Right lobe of liver (tissue), 6 donors: Measurements from ENCODE around the gene MROH8. TPM values are rescaled to one million over a fixed set of nuclear protein-coding genes. Genes with fewer than 3 reads are reported as not detected.
"Not testable (repeated sequence)": the region's sequence is repeated elsewhere in the genome, so short reads cannot be mapped to it uniquely, and the experiment has no call there.

Experiments used
- ATAC-seq, 4 donors: fragments of 200-7000 bp; cut with Tn5 transposase; one replicate each; pipeline ENCODE4 v1.9.1; 2020; ENCODE audit warnings: mild to moderate bottlenecking in 4 of 4, moderate library complexity in 4 of 4
- DNase-seq, 3 donors: peaks; one replicate each; pipeline ENCODE4 v3.0.0-alpha.2; 2020
- H3K27ac ChIP-seq, 3 donors: fragments of 200-600 bp; one replicate each; pipeline ENCODE4 v1.8.0; 2022
- H3K27me3 ChIP-seq, 2 donors: fragments of 200-600 bp; one replicate each; pipeline ENCODE4 v1.8.0; 2022
- H3K36me3 ChIP-seq, 4 donors: fragments of 200-600 bp; sonication (generic) in 1 of 4; one replicate each; pipeline versions ENCODE4 v1.5.1 to v1.8.0; 2017 to 2022; ENCODE audit warnings: control low read depth in 1 of 4
- H3K4me1 ChIP-seq, 4 donors: fragments of 200-600 bp; sonication (generic) in 1 of 4; one replicate each; pipeline versions ENCODE4 v1.5.1 to v1.8.0; 2017 to 2022; ENCODE audit warnings: control low read depth in 1 of 4
- H3K4me3 ChIP-seq, 3 donors: fragments of 200-600 bp; one replicate each; pipeline ENCODE4 v1.8.0; 2022
- H3K9me3 ChIP-seq, 4 donors: fragments of 200-600 bp; sonication (generic) in 1 of 4; one replicate each; pipeline versions ENCODE4 v1.5.1 to v1.8.0; 2017 to 2022; ENCODE audit warnings: control low read depth in 1 of 4
- POLR2A ChIP-seq: fragments of 450-650 bp; IDR thresholded peaks from one replicate; pipeline ENCODE4 v1.6.1; 2017; ENCODE audit warnings: antibody characterized with exemption, mild to moderate bottlenecking
- WGBS: methylation state at CpG from one replicate; pipeline ENCODE4 v1.1.6; 2018; ENCODE audit warnings: low coverage, low lambda C conversion rate; ENCODE audit not compliant: insufficient coverage; ENCODE audit errors: missing lambda C conversion rate; 5-methylcytosine and 5-hydroxymethylcytosine counted together
- intact Hi-C, 2 donors: fragments of 100-400 bp; cut with DNase I; formaldehyde crosslinking; loops; one replicate each; pipeline versions ENCODE4 v1.11.2 to v1.14.1; 2022
- total RNA-seq, 6 experiments: library from RNA; depleted of rRNA in 2 of 6; stranded (reverse); fragments of >200 nt in 2 of 6; fragmentation: NEBNext Ultra II Directional in 3 of 6; extraction: Animal tissue kit (Norgen Biotek cat#: 25700) in 3 of 6; gene quantifications; one replicate each; pipeline versions ENCODE4 v1.1.0 to v1.2.4, GENCODE V29; 2016 to 2023
- TF ChIP-seq, protein P1 (sequence below), 4 donors: fragments of 200-600 bp in 3 of 4; fragments of 450-650 bp in 1 of 4; IDR thresholded peaks; one replicate each; pipeline versions ENCODE4 v1.5.1 to v1.8.0; 2016 to 2022; ENCODE audit warnings: antibody characterized with exemption in 4 of 4, mild to moderate bottlenecking in 2 of 4
- donor health status: DM: no; HTN: yes; CAD: no.
- donor health status: DM: no; HTN: no; CAD: no.
- donor health status: DM: no; HTN: no; CAD: no.
- donor health status: DM: no; HTN: yes; CAD: no.
- donor health status: DM: no; HTN: yes; CAD: no.

Gene MROH8
- total RNA-seq, 6 experiments from 2014 or later, result 1.1 to 5.2 (median 2.2) TPM

DNA sequence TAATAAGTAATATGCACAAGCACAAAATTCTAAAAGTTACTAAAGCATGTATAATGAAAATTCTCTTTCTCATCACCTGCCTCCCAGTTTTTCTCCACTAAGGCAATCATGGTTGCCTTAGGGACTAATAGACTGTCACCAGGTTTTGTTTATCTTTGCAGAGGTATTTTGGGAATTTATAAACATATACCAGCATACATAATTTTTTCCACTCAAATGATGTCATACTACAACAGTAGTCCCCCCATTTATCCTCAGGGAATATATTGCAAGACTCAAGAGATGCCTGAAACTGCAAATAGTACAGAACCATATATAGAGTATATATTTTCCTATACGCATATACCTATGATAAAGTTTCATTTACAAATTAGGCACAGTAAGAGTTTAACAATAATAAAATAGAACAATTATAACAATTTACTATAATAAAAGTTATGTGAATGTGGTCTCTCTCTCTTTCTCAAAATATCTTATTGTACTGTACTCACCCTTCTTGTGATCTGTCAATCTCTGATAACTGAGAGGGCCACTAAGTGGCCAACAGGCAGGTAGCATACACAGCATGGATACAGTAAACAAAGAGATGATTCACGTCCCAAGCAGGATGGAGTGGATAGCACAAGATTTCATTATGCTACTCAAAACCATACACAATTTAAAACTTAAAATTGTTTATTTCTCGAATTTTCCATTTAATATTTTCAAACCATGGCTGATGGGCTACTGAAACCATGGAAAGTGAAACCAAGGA is 103.2 kb downstream of the MROH8 start:
- no peaks in the 10 kb centered on the region for H3K9me3 ChIP-seq
- TF ChIP-seq, protein P1, sequence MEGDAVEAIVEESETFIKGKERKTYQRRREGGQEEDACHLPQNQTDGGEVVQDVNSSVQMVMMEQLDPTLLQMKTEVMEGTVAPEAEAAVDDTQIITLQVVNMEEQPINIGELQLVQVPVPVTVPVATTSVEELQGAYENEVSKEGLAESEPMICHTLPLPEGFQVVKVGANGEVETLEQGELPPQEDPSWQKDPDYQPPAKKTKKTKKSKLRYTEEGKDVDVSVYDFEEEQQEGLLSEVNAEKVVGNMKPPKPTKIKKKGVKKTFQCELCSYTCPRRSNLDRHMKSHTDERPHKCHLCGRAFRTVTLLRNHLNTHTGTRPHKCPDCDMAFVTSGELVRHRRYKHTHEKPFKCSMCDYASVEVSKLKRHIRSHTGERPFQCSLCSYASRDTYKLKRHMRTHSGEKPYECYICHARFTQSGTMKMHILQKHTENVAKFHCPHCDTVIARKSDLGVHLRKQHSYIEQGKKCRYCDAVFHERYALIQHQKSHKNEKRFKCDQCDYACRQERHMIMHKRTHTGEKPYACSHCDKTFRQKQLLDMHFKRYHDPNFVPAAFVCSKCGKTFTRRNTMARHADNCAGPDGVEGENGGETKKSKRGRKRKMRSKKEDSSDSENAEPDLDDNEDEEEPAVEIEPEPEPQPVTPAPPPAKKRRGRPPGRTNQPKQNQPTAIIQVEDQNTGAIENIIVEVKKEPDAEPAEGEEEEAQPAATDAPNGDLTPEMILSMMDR (IDR thresholded peaks at IDR 0.05), result no peak
- no peak for TF ChIP-seq POLR2A
- intact Hi-C loops, result no loop called here
- no peaks in the 10 kb centered on the region for H3K36me3 ChIP-seq
- H3K27me3 ChIP-seq, result no peaks in the 10 kb centered on the region
- DNase-seq, result no peak
- ATAC-seq, result no peak
- no peak overlapping the region for H3K27ac ChIP-seq
- no peak overlapping the region for H3K4me3 ChIP-seq
- H3K4me1 ChIP-seq, result no peaks in the 10 kb centered on the region
- 84% methylated on average over 3 of the region's 3 CpGs for WGBS

DNA sequence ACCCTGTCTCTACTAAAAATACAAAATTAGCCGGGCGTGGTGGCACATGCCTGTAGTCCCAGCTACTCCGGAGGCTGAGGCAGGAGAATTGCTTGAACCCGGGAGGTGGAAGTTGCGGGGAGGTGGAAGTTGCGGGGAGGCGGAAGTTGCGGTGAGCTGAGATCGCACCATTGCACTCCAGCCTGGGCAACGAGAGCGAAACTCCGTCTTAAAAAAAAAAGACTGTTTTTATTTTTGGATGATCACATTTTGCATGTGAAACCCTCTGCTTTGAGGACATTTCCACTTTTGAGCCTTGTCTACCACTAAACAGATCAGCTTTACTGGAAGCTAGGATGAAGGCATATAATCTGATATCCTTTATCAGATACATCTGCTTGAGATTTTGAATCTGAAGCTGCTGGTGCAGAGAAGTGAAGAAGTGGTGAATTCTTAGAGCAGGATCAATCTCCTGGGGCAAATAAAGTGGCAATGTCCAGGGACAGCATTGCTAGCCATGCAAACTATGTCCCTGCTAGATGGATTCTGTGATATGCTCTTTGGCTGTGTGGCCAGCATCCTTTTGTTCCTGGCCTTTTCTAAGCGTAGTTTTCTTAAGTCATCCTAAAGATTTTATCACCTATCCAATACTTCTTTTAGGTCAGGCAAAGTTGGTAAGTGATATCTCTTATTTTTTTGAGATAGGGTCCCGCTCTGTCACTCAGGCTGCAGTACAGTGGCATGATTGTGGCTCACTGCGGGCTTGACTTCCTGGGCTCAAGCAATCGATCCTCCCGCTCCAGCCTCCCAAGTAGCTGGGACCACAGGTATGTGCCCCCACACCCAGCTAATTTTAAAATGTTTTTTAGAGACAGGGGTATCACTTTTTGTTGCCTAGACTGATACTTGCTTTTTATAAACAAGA is 106.8 kb downstream of the MROH8 start:
- TF ChIP-seq, protein P1 (IDR thresholded peaks at IDR 0.05), result no peak
- no peak for TF ChIP-seq POLR2A
- ATAC-seq, result no peak
- H3K36me3 ChIP-seq, result no peaks in the 10 kb centered on the region

DNA sequence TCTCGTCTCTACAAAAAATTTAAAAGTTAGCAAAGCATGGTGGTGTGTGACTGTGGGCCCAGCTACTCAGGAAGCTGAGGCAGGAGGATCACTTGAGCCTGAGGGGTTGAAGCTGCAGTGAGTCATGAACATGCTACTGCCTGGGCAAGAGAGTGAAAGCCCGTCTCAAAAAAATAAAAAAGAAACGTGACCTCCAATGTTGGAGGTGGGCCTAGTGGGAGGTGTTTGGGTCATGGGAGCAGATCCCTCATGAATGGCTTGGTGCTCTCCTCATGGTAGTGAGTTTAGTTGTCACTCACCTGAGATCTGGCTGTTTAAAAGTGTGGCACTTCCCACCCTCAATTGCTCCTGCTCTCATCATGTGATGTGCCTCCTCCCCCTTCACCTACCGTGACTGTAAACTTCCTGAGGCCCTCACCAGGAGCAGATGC is 107.9 kb downstream of the MROH8 start:
- Histone ChIP-seq H3K4me3 (no peak overlapping the region), H3K36me3 (no peaks in the 10 kb centered on the region), H3K9me3 (no peaks in the 10 kb centered on the region), H3K27me3 (no peaks in the 10 kb centered on the region), H3K27ac (no peak overlapping the region), H3K4me1 (no peaks in the 10 kb centered on the region)
- ATAC-seq, result no peak
- no peak for DNase-seq
- TF ChIP-seq POLR2A, result no peak
- TF ChIP-seq, protein P1 (IDR thresholded peaks at IDR 0.05), result no peak
- WGBS, result 78% methylated on average over 3 of the region's 4 CpGs
- intact Hi-C loops, result no loop called here

More for the DNA sequence above, 106.8 kb downstream of the MROH8 start:
- 89% methylated on average over 16 of the region's 17 CpGs for WGBS
- no peaks in the 10 kb centered on the region for H3K9me3 ChIP-seq
- no peak overlapping the region for H3K4me3 ChIP-seq
- intact Hi-C loops, result no loop called here
- H3K4me1 ChIP-seq, result no peaks in the 10 kb centered on the region
- DNase-seq, result no peak
- no peaks in the 10 kb centered on the region for H3K27me3 ChIP-seq
- no peak overlapping the region for H3K27ac ChIP-seq

DNA sequence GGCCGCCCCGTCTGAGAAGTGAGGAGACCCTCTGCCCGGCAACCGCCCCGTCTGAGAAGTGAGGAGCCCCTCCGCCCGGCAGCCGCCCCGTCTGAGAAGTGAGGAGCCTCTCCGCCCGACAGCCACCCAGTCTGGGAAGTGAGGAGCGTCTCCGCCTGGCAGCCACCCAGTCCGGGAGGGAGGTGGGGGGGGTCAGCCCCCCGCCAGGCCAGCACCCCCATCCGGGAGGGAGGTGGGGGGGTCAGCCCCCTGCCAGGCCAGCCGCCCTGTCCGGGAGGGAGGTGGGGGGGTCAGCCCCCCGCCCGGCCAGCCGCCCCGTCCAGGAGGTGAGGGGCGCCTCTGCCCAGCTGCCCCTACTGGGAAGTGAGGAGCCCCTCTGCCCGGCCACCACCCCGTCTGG is 109.8 kb downstream of the MROH8 start:
- H3K27me3 ChIP-seq, H3K4me3 ChIP-seq, H3K36me3 ChIP-seq, DNase-seq, intact Hi-C loops, H3K4me1 ChIP-seq, H3K27ac ChIP-seq, H3K9me3 ChIP-seq, ATAC-seq: not testable (repeated sequence)
- WGBS, result no CpG with 5 or more reads among the region's 25 CpGs

DNA sequence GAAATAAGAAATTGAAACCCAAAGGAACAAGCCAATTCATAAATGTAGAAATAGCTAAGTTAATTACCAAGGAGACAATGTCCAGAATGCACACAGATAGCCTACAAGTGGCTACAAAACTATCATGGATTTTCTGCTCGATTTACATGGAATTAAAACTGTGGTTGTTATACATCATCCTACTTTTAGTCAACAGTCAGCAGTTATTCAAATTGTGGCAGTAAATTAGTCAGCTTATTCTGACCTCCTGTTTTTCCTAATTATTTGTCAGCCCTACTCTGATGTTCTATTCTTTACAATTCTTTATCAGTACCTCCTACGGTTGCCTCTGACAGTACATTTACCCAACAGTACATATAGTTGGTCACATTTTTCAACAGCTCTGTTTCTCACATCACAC is 113.2 kb downstream of the MROH8 start:
- ATAC-seq, result no peak
- DNase-seq, result no peak
- no peak overlapping the region for H3K27ac ChIP-seq
- WGBS, result 92% methylated on average over 2 of the region's 2 CpGs
- no peaks in the 10 kb centered on the region for H3K27me3 ChIP-seq
- no peak for TF ChIP-seq POLR2A
- TF ChIP-seq, protein P1 (IDR thresholded peaks at IDR 0.05), result no peak
- H3K4me3 ChIP-seq, result no peak overlapping the region
- no peaks in the 10 kb centered on the region for H3K9me3 ChIP-seq
- H3K36me3 ChIP-seq, result no peaks in the 10 kb centered on the region
- H3K4me1 ChIP-seq, result no peaks in the 10 kb centered on the region
- intact Hi-C loops, result no loop called here
